MCF 10A (cell line): ENCODE data around the gene COTL1. TPM values are rescaled to one million over a fixed set of nuclear protein-coding genes. Genes with fewer than 3 reads are reported as not detected.
"Not testable (repeated sequence)": the region's sequence is repeated elsewhere in the genome, so short reads cannot be mapped to it uniquely, and the experiment has no call there.

ENCODE experiments used
- BruUV-seq: library from RNA; stranded (reverse); fragments of 400-500 nt; replicated peaks from 2 replicates; lab custom pipeline; 2021; lab: Mats Ljungman, UMichigan
- CTCF ChIA-PET: fragments of 300-600 bp; sonication (Branson Sonifier 250); formaldehyde crosslinking; extraction: SDS; loops from one replicate; lab custom pipeline; 2021; ENCODE audit warnings: antibody characterized with exemption, inconsistent platforms; lab: Yijun Ruan, JAX
- POLR2A ChIA-PET: fragments of 300-600, 350-650 bp; sonication (Branson Sonifier 250); formaldehyde crosslinking; extraction: SDS; loops from one replicate; lab custom pipeline; 2020; ENCODE audit warnings: antibody characterized with exemption, inconsistent platforms; lab: Yijun Ruan, JAX
- DNase-seq: peaks from one replicate; pipeline ENCODE4 v3.0.0-alpha.2; 2018; ENCODE audit not compliant: unreplicated experiment
- H3K27ac Mint-ChIP-seq: one replicate; pipeline ENCODE4 v1.8.0; 2022; ENCODE audit warnings: mild to moderate bottlenecking, low read depth, mixed read lengths; ENCODE audit not compliant: unreplicated experiment
- H3K27me3 Mint-ChIP-seq: one replicate; pipeline ENCODE4 v1.8.0; 2022; ENCODE audit warnings: mixed read lengths; ENCODE audit not compliant: insufficient read depth, unreplicated experiment
- H3K36me3 Mint-ChIP-seq: one replicate; pipeline ENCODE4 v1.8.0; 2022; ENCODE audit warnings: mild to moderate bottlenecking, moderate library complexity, mixed read lengths; ENCODE audit not compliant: insufficient read depth, unreplicated experiment
- H3K4me1 Mint-ChIP-seq: one replicate; pipeline ENCODE4 v1.8.0; 2022; ENCODE audit warnings: mixed read lengths; ENCODE audit not compliant: insufficient read depth, unreplicated experiment
- H3K4me3 Mint-ChIP-seq: one replicate; pipeline ENCODE4 v1.8.0; 2022; ENCODE audit warnings: mild to moderate bottlenecking, moderate library complexity, mixed read lengths; ENCODE audit not compliant: unreplicated experiment
- H3K9me3 Mint-ChIP-seq: one replicate; pipeline ENCODE4 v1.8.0; 2022; ENCODE audit warnings: mixed read lengths; ENCODE audit not compliant: unreplicated experiment
- intact Hi-C: fragments of 100-400 bp; cut with micrococcal nuclease; formaldehyde crosslinking; loops from 2 replicates; pipeline ENCODE4 v1.14.1; 2022
- total RNA-seq: library from RNA; stranded (reverse); gene quantifications from 2 replicates; pipeline ENCODE4 v1.2.3, GENCODE V29; 2022
- TF ChIP-seq, protein P1 (sequence below): fragments of 200-600 bp; IDR thresholded peaks from one replicate; pipeline ENCODE4 v1.8.0; 2022; ENCODE audit warnings: antibody characterized with exemption, mild to moderate bottlenecking; ENCODE audit not compliant: unreplicated experiment

Gene COTL1
- total RNA-seq, 1 experiment from 2014 or later: 269 TPM

DNA sequence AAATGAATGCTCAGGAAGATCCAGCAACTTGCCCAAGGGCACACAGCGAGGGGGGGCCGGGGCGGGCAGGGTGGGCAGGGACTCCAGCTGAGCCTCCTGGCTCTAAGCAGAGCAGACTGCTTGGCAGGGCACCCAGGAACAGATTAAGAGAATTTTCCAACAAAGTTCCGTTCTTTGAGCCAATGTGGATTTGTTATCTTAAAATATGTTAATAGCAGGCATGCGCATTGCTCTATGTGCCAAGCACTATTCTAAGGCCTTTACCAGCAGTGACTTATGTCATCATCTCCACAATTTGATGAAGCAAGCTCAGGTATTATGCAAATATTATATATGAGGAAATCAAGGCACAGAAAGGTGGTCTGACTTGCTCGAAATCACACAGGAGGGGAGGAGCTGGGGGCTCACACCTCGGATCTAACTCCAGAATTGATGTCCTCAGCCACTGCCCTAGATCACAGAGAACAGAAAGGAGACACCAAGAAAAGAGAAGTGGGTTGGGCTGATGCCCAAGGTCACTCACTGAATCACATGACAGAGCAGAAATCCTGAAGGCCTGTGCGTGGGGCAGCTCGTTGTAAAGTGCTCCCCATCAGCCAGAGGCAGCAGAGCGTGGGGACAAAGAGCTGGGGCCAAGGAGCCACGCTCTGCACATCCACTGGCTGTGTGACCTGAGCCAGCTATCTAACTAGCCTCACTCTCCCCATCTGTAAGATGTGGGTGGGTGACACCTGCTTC is 90.2 kb downstream of the COTL1 start:
- no peaks in the 10 kb centered on the region for H3K27me3 Mint-ChIP-seq
- no peak for DNase-seq
- H3K4me3 Mint-ChIP-seq: no peak overlapping the region
- ChIA-PET POLR2A (interaction anchor here (0.6 kb wide), 1 partner anchor 9 kb away, joined by 3 read pairs; no protein-coding TSS in a partner anchor), CTCF (interaction anchor here (0.7 to 1.6 kb wide), 5 partner anchors 17 to 199 kb away, joined by 3 to 7 read pairs (median 4); no protein-coding TSS in a partner anchor)
- no TSS peak for BruUV-seq
- H3K4me1 Mint-ChIP-seq: peaks cover 17% of the 10 kb centered on the region
- no peaks in the 10 kb centered on the region for H3K36me3 Mint-ChIP-seq
- TF ChIP-seq, protein P1, sequence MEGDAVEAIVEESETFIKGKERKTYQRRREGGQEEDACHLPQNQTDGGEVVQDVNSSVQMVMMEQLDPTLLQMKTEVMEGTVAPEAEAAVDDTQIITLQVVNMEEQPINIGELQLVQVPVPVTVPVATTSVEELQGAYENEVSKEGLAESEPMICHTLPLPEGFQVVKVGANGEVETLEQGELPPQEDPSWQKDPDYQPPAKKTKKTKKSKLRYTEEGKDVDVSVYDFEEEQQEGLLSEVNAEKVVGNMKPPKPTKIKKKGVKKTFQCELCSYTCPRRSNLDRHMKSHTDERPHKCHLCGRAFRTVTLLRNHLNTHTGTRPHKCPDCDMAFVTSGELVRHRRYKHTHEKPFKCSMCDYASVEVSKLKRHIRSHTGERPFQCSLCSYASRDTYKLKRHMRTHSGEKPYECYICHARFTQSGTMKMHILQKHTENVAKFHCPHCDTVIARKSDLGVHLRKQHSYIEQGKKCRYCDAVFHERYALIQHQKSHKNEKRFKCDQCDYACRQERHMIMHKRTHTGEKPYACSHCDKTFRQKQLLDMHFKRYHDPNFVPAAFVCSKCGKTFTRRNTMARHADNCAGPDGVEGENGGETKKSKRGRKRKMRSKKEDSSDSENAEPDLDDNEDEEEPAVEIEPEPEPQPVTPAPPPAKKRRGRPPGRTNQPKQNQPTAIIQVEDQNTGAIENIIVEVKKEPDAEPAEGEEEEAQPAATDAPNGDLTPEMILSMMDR: no peak
- H3K9me3 Mint-ChIP-seq: peaks cover 10% of the 10 kb centered on the region
- H3K27ac Mint-ChIP-seq: no peak overlapping the region
- intact Hi-C loops: no loop called here

DNA sequence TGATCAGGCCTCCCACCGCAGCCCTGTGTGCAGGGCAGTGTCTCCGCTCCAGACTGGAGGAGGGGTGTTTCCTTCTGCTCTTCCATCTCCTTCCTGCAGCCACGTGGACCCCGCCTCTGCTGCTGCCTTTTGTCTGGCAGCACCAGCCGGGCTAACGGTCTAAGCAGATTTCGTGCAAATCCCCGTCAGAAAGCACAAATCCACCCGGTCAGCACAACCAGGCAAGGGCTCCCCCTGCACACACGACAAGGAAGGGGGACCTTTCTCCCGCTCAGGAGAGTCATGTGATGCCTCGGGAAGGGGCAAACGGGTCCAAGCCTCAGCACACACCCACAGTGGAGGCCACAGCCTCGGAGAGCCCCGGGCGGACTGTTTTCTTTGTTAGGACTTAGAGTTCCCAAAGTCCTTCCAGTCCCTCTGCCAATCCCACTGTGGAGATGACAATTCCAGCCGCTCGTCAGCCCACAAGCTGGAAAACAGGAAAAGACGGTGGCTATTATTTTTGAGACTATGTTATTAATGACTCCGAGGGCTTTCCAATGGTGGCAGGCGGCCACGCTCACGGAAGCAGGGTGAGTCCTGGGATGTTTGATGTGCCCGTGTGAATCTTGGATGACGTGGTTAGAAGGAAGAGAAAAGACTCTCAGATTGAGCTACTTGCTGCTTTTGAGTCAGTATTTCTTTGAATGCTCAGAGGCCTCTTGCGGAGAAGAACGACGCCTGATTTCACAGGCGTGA is 90.9 kb downstream of the COTL1 start:
- no peaks in the 10 kb centered on the region for H3K36me3 Mint-ChIP-seq
- no peak overlapping the region for H3K27ac Mint-ChIP-seq
- intact Hi-C loops: no loop called here
- CTCF ChIA-PET: interaction anchor here (0.6 to 1.6 kb wide), 5 partner anchors 16 to 540 kb away, joined by 3 to 7 read pairs (median 4); no protein-coding TSS in a partner anchor
- POLR2A ChIA-PET: interaction anchor here (0.6 kb wide), 1 partner anchor 9 kb away, joined by 3 read pairs; no protein-coding TSS in a partner anchor
- no TSS peak for BruUV-seq
- peaks cover 10% of the 10 kb centered on the region for H3K4me1 Mint-ChIP-seq
- no peaks in the 10 kb centered on the region for H3K27me3 Mint-ChIP-seq
- H3K9me3 Mint-ChIP-seq: peaks cover 10% of the 10 kb centered on the region
- TF ChIP-seq, protein P1: no peak
- H3K4me3 Mint-ChIP-seq: no peak overlapping the region
- DNase-seq: no peak

DNA sequence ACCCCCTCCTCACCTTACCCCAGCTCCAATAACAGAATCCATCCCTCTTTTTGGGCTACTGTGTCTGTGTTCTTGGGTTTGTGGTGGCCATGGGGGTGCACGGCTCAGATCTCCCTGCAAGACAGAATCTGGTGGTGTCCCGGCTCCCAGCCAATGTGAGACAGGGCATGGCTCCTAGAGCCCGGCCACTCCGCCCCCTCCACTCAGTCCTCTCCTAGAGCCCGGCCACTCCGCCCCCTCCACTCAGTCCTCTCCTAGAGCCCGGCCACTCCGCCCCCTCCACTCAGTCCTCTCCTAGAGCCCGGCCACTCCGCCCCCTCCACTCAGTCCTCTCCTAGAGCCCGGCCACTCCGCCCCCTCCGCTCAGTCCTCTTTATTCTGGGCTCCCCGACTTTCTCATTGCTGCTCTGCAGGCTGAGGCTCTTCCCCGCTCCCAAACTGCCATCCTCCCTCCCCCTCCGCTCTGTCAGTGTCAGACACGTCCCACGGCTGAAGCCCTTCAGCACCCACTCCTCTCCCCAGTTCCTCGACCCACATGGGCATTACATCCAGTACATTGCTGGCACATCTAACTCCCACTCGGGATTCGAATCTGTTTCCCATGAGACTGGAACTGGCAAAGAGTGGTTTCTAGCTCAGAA is 92.8 kb downstream of the COTL1 start:
- CTCF ChIA-PET: interaction anchor here (1.0 to 1.2 kb wide), 3 partner anchors 8 to 15 kb away, joined by 3 read pairs; no protein-coding TSS in a partner anchor
- H3K36me3 Mint-ChIP-seq, H3K9me3 Mint-ChIP-seq, H3K27me3 Mint-ChIP-seq, POLR2A ChIA-PET, intact Hi-C loops, H3K4me3 Mint-ChIP-seq, H3K4me1 Mint-ChIP-seq, BruUV-seq, DNase-seq, H3K27ac Mint-ChIP-seq: not testable (repeated sequence)

DNA sequence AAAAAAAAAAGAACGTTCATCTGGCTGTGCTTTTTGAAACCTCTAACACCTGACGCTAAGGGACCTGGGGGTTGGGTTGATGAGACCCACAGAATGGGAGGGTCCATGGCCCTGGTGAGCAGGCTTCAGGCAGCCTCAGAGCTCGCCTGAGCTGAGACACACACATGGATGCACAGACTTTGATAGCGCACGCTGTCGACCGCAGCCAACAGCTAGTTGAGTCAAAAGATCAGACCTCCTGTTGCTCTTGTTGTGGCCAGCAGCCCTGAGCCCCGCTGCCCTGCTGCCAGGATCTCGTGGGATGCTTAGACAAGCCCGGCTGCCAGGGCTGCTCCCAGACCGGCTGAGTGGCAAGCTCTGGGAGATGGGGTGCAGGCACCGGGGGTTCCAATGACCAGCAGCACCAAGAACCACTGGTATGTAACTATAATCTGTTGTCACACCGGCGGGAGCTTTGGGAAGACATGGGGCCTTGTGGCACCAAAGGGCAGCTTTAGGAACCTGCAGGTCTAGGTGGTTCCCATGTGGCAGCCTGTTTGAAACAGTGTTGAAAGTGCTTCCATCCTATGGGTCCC is 93.4 kb downstream of the COTL1 start:
- no peak overlapping the region for H3K4me3 Mint-ChIP-seq
- H3K4me1 Mint-ChIP-seq: peaks cover 5% of the 10 kb centered on the region
- TF ChIP-seq, protein P1: no peak
- H3K9me3 Mint-ChIP-seq: peaks cover 6% of the 10 kb centered on the region
- POLR2A ChIA-PET: no interaction called here
- CTCF ChIA-PET: interaction anchor here (0.6 to 1.9 kb wide), 4 partner anchors 8 to 18 kb away, joined by 3 to 6 read pairs (median 4); no protein-coding TSS in a partner anchor
- no TSS peak for BruUV-seq
- H3K27ac Mint-ChIP-seq: no peak overlapping the region
- H3K27me3 Mint-ChIP-seq: no peaks in the 10 kb centered on the region
- intact Hi-C loops: no loop called here
- no peak for DNase-seq
- no peaks in the 10 kb centered on the region for H3K36me3 Mint-ChIP-seq
